Kidney glomerular epithelial cell (primary cell): ENCODE measurements around the gene GNLY.
"Not testable (repeated sequence)": the region's sequence is repeated elsewhere in the genome, so short reads cannot be mapped to it uniquely, and the experiment has no call there.

Experiments used
- DNase-seq: peaks from one replicate; lab custom pipeline; 2025; lab: John Stamatoyannopoulos, UW

Gene GNLY

GRCh38 chr2:85710687-85711577 lies 16.8 kb downstream of the GNLY start:
- DNase-seq: no peak

GRCh38 chr2:85711578-85712060 lies 17.5 kb downstream of the GNLY start:
- DNase-seq: no peak

DNA sequence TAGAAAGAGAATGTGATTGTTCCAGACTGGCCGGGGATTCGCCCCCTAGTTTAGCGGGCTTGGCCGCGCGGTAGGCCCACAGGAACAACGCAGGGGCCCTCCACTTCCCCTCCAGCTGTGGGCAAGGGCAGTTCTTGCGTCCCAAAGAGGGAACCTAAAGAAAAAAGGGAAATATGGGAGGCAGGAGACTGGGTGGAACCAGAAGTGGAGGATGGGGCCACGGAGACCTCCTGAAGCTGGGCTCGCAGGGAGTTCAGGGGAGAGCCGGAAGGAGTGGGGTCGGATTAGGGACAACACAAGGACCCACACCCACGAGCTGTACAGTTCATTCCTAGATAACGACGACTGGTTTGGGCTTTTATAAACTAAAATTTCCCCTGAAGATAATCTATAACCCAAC lies 18.2 kb downstream of the GNLY start:
- DNase-seq: no peak

DNA sequence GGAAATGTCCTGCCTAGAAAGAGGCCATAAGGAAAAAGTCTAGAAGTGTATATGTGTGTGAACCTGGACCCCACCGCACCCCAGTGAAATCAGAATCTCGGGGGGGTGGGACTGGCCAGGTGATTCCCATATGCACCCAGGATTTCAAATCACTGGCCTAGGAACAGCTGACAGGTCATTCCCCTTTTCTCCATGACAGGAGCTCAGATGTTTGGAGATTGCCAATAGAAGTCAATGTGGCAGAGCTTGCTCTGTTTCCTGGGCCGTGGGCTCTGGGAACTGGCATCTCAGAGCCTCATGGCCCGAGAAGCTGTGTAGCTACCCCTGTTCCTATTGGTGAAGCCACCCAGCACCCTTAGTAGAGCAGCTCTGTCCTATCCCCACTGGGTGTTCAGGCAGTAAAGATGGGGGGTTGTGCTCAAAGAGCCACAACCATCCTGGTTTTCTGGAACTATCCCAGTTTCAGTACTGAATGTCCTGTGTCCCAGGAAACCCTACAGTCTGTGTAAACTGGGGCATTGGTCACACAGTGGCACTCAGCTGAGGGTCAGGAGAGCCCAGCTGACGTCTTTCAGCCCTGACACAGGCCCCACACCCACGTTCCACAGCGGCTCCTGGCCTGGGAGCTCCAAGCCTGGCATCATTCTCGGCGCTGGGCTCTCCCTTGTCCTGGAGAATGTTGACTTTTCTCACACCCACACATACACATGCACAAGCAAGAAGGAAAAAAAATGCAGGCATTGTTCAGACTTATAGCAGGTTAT lies 18.9 kb downstream of the GNLY start:
- peak; percentile 20 for DNase-seq

DNA sequence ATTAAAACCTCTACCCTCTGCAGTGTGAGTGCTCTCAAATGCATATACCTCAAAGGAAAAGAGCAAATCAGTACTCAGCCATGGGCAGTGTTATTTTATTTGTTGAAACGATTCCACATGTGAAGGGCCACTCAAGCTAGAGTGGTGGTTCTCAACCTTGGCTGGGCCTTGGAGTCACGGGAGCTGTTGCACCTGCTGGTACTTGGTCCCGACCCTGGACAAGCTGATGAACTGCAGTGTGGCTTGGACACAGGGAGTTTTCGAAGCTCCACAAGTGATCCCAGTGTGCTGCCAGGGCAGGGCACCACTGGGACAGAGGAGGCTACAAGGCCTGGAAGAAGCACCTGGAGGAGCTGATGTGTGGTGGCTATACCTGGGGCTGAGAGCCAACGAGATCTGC lies 19.7 kb downstream of the GNLY start:
- DNase-seq: no peak

- not testable (repeated sequence) for DNase-seq
Measured at GRCh38 chr2:85714421-85714820, 20.3 kb downstream of the GNLY start.

- DNase-seq: no peak
Measured at GRCh38 chr2:85714841-85715240, 20.7 kb downstream of the GNLY start.

- no peak for DNase-seq
Measured at GRCh38 chr2:85716346-85716914, 22.3 kb downstream of the GNLY start.

GRCh38 chr2:85717308-85718008 lies 23.3 kb downstream of the GNLY start:
- DNase-seq: no peak

DNA sequence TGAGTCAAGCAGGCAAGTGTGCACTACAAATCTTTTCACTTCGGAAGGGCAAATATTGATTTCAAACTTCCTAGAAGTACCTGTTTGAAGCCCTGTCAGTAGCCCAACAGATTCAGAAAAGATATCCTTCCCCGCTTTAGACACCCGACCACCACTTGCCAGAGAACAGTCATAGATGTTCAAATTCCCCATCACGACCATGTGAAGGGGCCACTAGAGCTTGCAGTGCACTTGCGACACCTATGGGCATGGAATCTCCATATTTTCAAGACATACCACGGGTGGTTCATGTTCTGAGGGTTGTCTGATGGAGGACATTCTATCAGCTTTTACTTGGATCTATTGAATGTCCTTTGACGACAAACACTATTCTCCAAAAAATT lies 23.8 kb downstream of the GNLY start:
- no peak for DNase-seq

GRCh38 chr2:85718885-85719492 lies 24.8 kb downstream of the GNLY start:
- no peak for DNase-seq

DNA sequence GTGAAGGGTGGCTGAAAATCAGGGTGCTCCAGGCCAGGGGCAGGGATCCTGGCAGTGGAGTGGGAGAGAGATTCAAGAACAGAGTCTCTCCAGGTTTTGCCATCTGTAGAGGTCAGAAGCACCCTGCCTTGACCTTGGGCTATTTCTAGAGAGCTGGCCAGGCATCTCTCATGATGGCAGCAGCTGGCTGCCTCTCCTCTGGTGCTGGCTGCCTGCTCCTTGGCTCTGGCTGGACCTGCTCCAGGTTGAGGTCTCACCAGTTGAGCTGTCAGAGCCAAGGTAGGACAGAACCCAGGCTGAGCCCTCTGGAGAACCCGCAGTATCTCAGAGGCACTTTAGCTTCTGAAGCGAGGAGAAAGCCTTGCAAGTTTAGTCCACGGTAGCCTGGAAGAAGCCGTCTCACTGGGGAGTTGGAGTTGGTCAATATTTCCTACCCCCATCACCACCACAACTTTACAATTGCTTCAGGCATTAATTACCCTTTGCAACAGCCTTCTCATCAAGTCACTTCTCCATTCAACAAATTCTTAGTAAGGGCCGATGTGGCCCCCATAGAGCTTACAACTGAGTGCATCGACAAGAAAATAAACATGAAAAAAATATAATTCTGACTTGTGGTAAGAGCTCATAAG lies 25.6 kb downstream of the GNLY start:
- no peak for DNase-seq

GRCh38 chr2:85720533-85720932 lies 26.4 kb downstream of the GNLY start:
- DNase-seq: no peak

- DNase-seq: no peak
Measured at GRCh38 chr2:85721641-85722040, 27.5 kb downstream of the GNLY start.

GRCh38 chr2:85722519-85722918 lies 28.4 kb downstream of the GNLY start:
- DNase-seq: no peak

GRCh38 chr2:85723707-85724360 lies 29.7 kb downstream of the GNLY start:
- DNase-seq: no peak

DNA sequence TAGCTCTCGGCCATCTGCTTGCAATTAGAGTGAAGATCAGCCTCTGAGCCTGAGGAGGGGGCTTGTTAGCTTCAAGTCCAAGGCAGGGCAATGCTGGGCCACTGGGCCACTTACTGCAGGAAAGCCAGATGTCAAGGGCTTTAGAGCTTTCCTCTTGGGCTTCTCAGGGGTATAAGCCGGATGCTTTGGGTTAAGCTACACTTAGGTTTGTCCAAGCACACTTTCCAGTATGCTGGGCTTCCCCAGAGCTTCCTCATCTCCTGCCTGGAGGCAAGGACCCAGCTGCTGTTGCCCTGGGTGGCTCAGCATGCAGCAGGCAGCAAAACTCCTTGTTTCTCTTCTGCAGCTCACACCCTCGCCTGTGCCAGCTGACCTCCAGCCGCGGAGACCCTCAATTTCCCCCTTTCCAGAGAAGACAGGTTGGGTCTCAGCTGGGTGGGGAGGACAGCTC lies 30.6 kb downstream of the GNLY start:
- DNase-seq: no peak

DNA sequence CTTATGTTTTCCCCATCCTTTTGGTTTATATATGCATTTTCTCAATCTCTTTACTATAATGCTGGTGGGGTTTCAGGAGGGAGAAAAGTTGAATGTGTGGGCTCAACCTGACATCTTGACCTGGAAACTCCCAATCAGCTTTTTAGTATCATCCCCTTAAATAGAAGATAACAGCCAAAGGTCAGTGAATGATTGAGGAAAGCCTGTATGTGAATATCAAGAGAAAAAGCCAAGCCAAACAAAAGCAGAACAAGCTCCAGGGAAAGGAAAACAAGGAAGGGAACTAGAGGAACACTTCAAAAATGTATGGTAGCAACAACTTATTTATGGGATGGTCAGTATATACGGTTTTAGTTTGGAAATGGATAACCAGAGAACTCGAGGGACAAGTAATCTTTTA lies 31.3 kb downstream of the GNLY start:
- DNase-seq: no peak

GRCh38 chr2:85727798-85728197 lies 33.6 kb downstream of the GNLY start:
- no peak for DNase-seq

- no peak for DNase-seq
Measured at GRCh38 chr2:85728342-85728741, 34.2 kb downstream of the GNLY start.
